Measurements from ENCODE around the gene ASTN2.

- TF ChIP-seq CTCF (IDR thresholded peaks at IDR 0.05): no peak
- TF ChIP-seq POLR2A (IDR thresholded peaks at IDR 0.05): no peak
Measured at GRCh38 chr9:116760636-116761035, 654.2 kb downstream of the ASTN2 start.

All from thyroid gland (tissue), 4 donors.